K562 (cell line): ENCODE data around the gene MCCD1. TPM values are rescaled to one million over a fixed set of nuclear protein-coding genes. Genes with fewer than 3 reads are reported as not detected.
A peak's percentile ranks its signal among the peaks of the same experiment; 100 is the strongest.

ENCODE experiments used
- ARHGAP35 ChIP-seq: fragments of 450-650 bp; IDR thresholded peaks from 2 replicates; pipeline ENCODE4 v1.6.1; 2018; ENCODE audit not compliant: partially characterized antibody
- FOXA3 ChIP-seq, 2 experiments: fragments of 450-650 bp in 1 of 2; sonication (generic) in 1 of 2; formaldehyde crosslinking; IDR thresholded peaks in 1 of 2; conservative IDR thresholded peaks in 1 of 2; 2 replicates each; pipeline versions ENCODE4 v1.4.0 to v1.8.0; 2020 to 2022; ENCODE audit warnings: mild to moderate bottlenecking in 2 of 2, missing genetic modification reagents in 1 of 2
- FOXJ2 ChIP-seq: fragments of 200-800 bp; sonication (Bioruptor generic); IDR thresholded peaks from 2 replicates; pipeline ENCODE4 v1.6.1; 2016; ENCODE audit warnings: missing genetic modification characterization, missing compliant biosample characterization
- HOXB6 ChIP-seq: fragments of 250-450 bp; sonication (Bioruptor Pico); IDR thresholded peaks from 2 replicates; pipeline ENCODE4 v1.5.1; 2022; ENCODE audit warnings: mild to moderate bottlenecking, borderline replicate concordance
- KAT7 ChIP-seq: sonication (generic); formaldehyde crosslinking; IDR thresholded peaks from 2 replicates; pipeline ENCODE4 v1.8.0; 2022; ENCODE audit warnings: missing genetic modification reagents, mild to moderate bottlenecking, borderline replicate concordance
- MCM3 ChIP-seq: fragments of 450-650 bp; IDR thresholded peaks from 2 replicates; pipeline ENCODE4 v1.6.1; 2016
- MTA1 ChIP-seq: fragments of 450-650 bp; IDR thresholded peaks from 2 replicates; pipeline ENCODE4 v1.6.1; 2017; ENCODE audit warnings: borderline replicate concordance
- NFYB ChIP-seq: IDR thresholded peaks from 2 replicates; pipeline ENCODE4 v1.6.1; 2011; ENCODE audit warnings: mild to moderate bottlenecking, moderate library complexity; ENCODE audit not compliant: insufficient read length; ENCODE audit errors: extremely low read depth
- PCBP2 ChIP-seq: fragments of 200-400 bp; formaldehyde crosslinking; IDR thresholded peaks from 2 replicates; pipeline ENCODE4 v1.6.1; 2018; ENCODE audit warnings: low read length, low read depth, mild to moderate bottlenecking, moderate library complexity; ENCODE audit not compliant: poor library complexity, severe bottlenecking
- PHB ChIP-seq: fragments of 250-450 bp; sonication (Bioruptor Pico); IDR thresholded peaks from 2 replicates; pipeline ENCODE4 v1.5.0; 2021
- POLR2G ChIP-seq: fragments of 200-400 bp; formaldehyde crosslinking; IDR thresholded peaks from 2 replicates; pipeline ENCODE4 v1.6.1; 2017; ENCODE audit warnings: low read depth, mild to moderate bottlenecking, antibody characterized with exemption, low read length, moderate library complexity
- SMC3 ChIP-seq: conservative IDR thresholded peaks from 2 replicates; pipeline ENCODE4 v1.6.1; 2011; ENCODE audit warnings: low read depth, low read length, improper control_type of control experiment; ENCODE audit not compliant: insufficient read depth
- SNIP1 ChIP-seq: fragments of 450-650 bp; IDR thresholded peaks from 2 replicates; pipeline ENCODE4 v1.7.1; 2017; ENCODE audit warnings: low read depth, mild to moderate bottlenecking
- THAP7 ChIP-seq: fragments of 250-450 bp; sonication (Bioruptor Pico); IDR thresholded peaks from 2 replicates; pipeline ENCODE4 v1.5.0; 2021
- ZC3H11A ChIP-seq: IDR thresholded peaks from 2 replicates; pipeline ENCODE4 v1.6.1; 2012; ENCODE audit warnings: low read depth, low read length, improper control_type of control experiment
- ZKSCAN3 ChIP-seq: fragments of 250-450 bp; sonication (Bioruptor Pico); IDR thresholded peaks from 2 replicates; pipeline ENCODE4 v1.4.0; 2020
- ZNF140 ChIP-seq: fragments of 250-450 bp; sonication (Bioruptor Pico); IDR thresholded peaks from 2 replicates; pipeline ENCODE4 v1.8.0; 2021; ENCODE audit warnings: moderate library complexity, mild to moderate bottlenecking, inconsistent platforms
- ZNF668 ChIP-seq: fragments of 250-450 bp; sonication (Bioruptor Pico); IDR thresholded peaks from 2 replicates; pipeline ENCODE4 v1.8.0; 2022; ENCODE audit warnings: mild to moderate bottlenecking, inconsistent platforms
- ZNF780A ChIP-seq: fragments of 250-450 bp; sonication (Bioruptor Pico); IDR thresholded peaks from 2 replicates; pipeline ENCODE4 v1.5.0; 2021; ENCODE audit warnings: mild to moderate bottlenecking
- polyA plus RNA-seq, 8 experiments: library from polyadenylated mRNA; depleted of rRNA in 4 of 8; stranded (reverse) in 5 of 8; unstranded in 3 of 8; fragments of >200 nt; fragmentation: Nextera tagmentation in 2 of 8; fragmentation: Illumina TruSeq in 1 of 8; extraction: Ambion mirVana in 2 of 8; extraction: Trizol in 1 of 8; gene quantifications; 2 replicates each; pipeline versions ENCODE4 v1.2.1 to v1.2.3, GENCODE V29; 2011 to 2014; ENCODE audit warnings: inconsistent platforms in 1 of 8, missing spikeins in 1 of 8
- total RNA-seq, 7 experiments: library from RNA; depleted of rRNA in 6 of 7; stranded (reverse); fragments of >200 nt in 6 of 7; fragmentation: Illumina TruSeq in 2 of 7; extraction: Trizol in 2 of 7; gene quantifications; 2 replicates each; pipeline versions ENCODE4 v1.2.1 to v1.2.3, GENCODE V29; 2011 to 2021; ENCODE audit warnings: low replicate concordance in 1 of 7
- TF ChIP-seq, protein P1 (sequence below): sonication (generic); formaldehyde crosslinking; IDR thresholded peaks from 2 replicates; pipeline ENCODE4 v1.8.1; 2023; ENCODE audit warnings: mild to moderate bottlenecking, missing genetic modification reagents
- TF ChIP-seq, protein P2 (sequence below): fragments of 450-650 bp; IDR thresholded peaks from 2 replicates; pipeline ENCODE4 v1.6.1; 2016; ENCODE audit warnings: antibody characterized with exemption
- TF ChIP-seq, protein P3 (sequence below), 2 experiments: fragments of 200-800 bp in 1 of 2; sonication (Bioruptor generic) in 1 of 2; sonication (generic) in 1 of 2; formaldehyde crosslinking in 1 of 2; IDR thresholded peaks in 1 of 2; conservative IDR thresholded peaks in 1 of 2; 2 replicates each; pipeline versions ENCODE4 v1.5.0 to v1.6.1; 2016 to 2020; ENCODE audit warnings: missing compliant biosample characterization in 1 of 2, missing genetic modification characterization in 1 of 2, missing genetic modification reagents in 1 of 2
- TF ChIP-seq, protein P4 (sequence below): fragments of 450-650 bp; formaldehyde crosslinking; IDR thresholded peaks from 2 replicates; pipeline ENCODE4 v1.4.0; 2020; ENCODE audit warnings: mild to moderate bottlenecking, moderate library complexity

Gene MCCD1
- total and polyA plus RNA-seq, 9 of the 15 experiments (the other 6 are each of a cell fraction or from before 2014, with no cell fraction given), result not detected

DNA sequence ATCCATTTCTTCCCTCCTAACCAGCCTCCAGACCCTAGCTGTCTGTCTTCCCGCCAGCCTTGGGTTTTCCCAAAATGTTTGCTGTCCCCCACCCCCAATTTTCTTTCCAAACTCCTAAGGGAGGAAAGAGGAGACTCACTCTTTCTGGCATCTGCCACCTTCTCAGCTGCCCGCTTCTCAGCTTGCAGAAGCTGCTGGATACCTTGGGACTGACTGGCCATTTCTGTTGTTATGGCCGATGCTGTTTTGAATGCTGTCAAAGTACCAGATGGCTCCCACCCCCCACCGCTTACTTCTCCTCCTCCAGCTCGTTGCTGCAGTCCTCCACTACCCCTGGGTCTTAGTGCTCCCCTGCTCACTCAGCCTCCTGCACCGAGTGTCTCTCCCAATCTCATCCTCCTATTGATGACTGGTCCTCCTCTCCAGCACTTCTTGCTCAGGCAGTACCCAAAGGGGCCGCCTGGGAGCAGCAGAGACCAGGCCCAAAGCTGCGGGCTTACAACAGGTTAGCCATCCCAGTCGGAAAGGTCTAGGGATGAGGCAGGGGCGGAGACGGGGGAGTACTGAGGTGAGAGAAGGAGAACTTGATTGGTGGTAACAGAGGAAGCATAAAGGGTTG is 17.7 kb downstream of the MCCD1 start, which contains the start of gene ATP6V1G2 (continued):
- no peak for TF ChIP-seq PHB (CRISPR knock-in tag)
- TF ChIP-seq ZC3H11A, result no peak
- TF ChIP-seq ZNF140, result no peak
- peak; percentile 97 for TF ChIP-seq SMC3
- TF ChIP-seq POLR2G, result no peak
- TF ChIP-seq, protein P1, sequence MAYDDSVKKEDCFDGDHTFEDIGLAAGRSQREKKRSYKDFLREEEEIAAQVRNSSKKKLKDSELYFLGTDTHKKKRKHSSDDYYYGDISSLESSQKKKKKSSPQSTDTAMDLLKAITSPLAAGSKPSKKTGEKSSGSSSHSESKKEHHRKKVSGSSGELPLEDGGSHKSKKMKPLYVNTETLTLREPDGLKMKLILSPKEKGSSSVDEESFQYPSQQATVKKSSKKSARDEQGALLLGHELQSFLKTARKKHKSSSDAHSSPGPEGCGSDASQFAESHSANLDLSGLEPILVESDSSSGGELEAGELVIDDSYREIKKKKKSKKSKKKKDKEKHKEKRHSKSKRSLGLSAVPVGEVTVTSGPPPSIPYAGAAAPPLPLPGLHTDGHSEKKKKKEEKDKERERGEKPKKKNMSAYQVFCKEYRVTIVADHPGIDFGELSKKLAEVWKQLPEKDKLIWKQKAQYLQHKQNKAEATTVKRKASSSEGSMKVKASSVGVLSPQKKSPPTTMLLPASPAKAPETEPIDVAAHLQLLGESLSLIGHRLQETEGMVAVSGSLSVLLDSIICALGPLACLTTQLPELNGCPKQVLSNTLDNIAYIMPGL, result peak; percentile 74; the same call in 1 of the 2 replicates
- no peak for TF ChIP-seq SNIP1
- no peak for TF ChIP-seq ZNF780A (CRISPR knock-in tag)
- TF ChIP-seq FOXA3 (CRISPR knock-in tag; conservative IDR thresholded peaks at IDR 0.05 in 1 of 2, IDR thresholded peaks at IDR 0.05 in 1 of 2), result 0 out of 4 replicates have a peak, but pooled peaks of 1 of the 2 experiments have one; percentile 20
- TF ChIP-seq, protein P2, sequence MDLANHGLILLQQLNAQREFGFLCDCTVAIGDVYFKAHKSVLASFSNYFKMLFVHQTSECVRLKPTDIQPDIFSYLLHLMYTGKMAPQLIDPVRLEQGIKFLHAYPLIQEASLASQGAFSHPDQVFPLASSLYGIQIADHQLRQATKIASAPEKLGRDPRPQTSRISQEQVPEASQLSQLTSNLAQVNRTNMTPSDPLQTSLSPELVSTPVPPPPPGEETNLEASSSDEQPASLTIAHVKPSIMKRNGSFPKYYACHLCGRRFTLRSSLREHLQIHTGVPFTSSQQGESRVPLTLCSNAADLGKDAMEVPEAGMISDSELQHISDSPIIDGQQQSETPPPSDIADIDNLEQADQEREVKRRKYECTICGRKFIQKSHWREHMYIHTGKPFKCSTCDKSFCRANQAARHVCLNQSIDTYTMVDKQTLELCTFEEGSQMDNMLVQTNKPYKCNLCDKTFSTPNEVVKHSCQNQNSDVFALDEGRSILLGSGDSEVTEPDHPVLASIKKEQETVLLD, result no peak; the same call in 1 of the 2 replicates
- no peak for TF ChIP-seq MCM3
- TF ChIP-seq, protein P3, sequence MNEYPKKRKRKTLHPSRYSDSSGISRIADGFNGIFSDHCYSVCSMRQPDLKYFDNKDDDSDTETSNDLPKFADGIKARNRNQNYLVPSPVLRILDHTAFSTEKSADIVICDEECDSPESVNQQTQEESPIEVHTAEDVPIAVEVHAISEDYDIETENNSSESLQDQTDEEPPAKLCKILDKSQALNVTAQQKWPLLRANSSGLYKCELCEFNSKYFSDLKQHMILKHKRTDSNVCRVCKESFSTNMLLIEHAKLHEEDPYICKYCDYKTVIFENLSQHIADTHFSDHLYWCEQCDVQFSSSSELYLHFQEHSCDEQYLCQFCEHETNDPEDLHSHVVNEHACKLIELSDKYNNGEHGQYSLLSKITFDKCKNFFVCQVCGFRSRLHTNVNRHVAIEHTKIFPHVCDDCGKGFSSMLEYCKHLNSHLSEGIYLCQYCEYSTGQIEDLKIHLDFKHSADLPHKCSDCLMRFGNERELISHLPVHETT (CRISPR knock-in tag; conservative IDR thresholded peaks at IDR 0.05 in 1 of 2, IDR thresholded peaks at IDR 0.05 in 1 of 2), result no peak
- TF ChIP-seq THAP7 (CRISPR knock-in tag), result no peak
- no peak for TF ChIP-seq FOXJ2 (tag)
- no peak for TF ChIP-seq KAT7 (CRISPR knock-in tag)
- no peak for TF ChIP-seq HOXB6 (CRISPR knock-in tag)
- TF ChIP-seq ZNF668, result no peak
- no peak for TF ChIP-seq PCBP2
- TF ChIP-seq NFYB, result no peak
- no peak for TF ChIP-seq MTA1
- TF ChIP-seq ZKSCAN3 (CRISPR knock-in tag), result no peak
- TF ChIP-seq ARHGAP35, result no peak
- TF ChIP-seq, protein P4, sequence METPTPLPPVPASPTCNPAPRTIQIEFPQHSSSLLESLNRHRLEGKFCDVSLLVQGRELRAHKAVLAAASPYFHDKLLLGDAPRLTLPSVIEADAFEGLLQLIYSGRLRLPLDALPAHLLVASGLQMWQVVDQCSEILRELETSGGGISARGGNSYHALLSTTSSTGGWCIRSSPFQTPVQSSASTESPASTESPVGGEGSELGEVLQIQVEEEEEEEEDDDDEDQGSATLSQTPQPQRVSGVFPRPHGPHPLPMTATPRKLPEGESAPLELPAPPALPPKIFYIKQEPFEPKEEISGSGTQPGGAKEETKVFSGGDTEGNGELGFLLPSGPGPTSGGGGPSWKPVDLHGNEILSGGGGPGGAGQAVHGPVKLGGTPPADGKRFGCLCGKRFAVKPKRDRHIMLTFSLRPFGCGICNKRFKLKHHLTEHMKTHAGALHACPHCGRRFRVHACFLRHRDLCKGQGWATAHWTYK (CRISPR knock-in tag), result no peak
